Left lung (tissue), 10 donors: Measurements from ENCODE around the gene KLF16. TPM values are rescaled to one million over a fixed set of nuclear protein-coding genes. Genes with fewer than 3 reads are reported as not detected.

Source experiments
- ATAC-seq: fragments of 200-7000 bp; cut with Tn5 transposase; one replicate; pipeline ENCODE4 v1.9.1; 2020; ENCODE audit warnings: moderate library complexity
- DNase-seq, 4 donors: peaks; one replicate each; pipeline ENCODE4 v3.0.0-alpha.2; 2013 to 2020
- H3K27ac ChIP-seq, 2 donors: fragments of 200-600 bp; sonication (generic) in 1 of 2; one replicate each; pipeline versions ENCODE4 v1.5.0 to v1.8.0; 2020 to 2021
- H3K27me3 ChIP-seq, 2 donors: fragments of 200-600 bp; sonication (generic) in 1 of 2; one replicate each; pipeline versions ENCODE4 v1.5.0 to v1.8.0; 2020 to 2021
- H3K36me3 ChIP-seq, 2 donors: fragments of 200-600 bp; sonication (generic) in 1 of 2; one replicate each; pipeline versions ENCODE4 v1.5.0 to v1.8.0; 2020 to 2021
- H3K4me1 ChIP-seq, 2 donors: fragments of 200-600 bp; one replicate each; pipeline ENCODE4 v1.8.0; 2021
- H3K4me3 ChIP-seq, 2 donors: fragments of 200-600 bp; sonication (generic) in 1 of 2; one replicate each; pipeline versions ENCODE4 v1.5.0 to v1.8.0; 2020 to 2021; ENCODE audit warnings: mild to moderate bottlenecking in 1 of 2
- H3K9me3 ChIP-seq, 2 donors: fragments of 200-600 bp; sonication (generic) in 1 of 2; one replicate each; pipeline versions ENCODE4 v1.5.0 to v1.8.0; 2020 to 2021
- intact Hi-C, 2 donors: fragments of 100-400 bp; cut with DNase I; formaldehyde crosslinking; loops; one replicate each; pipeline versions ENCODE4 v1.11.2 to v1.14.2; 2022
- polyA plus RNA-seq, 6 donors: library from polyadenylated mRNA; unstranded; fragments of 120-200 nt; gene quantifications; one replicate each; pipeline ENCODE4 v1.2.1, GENCODE V29; 2013; ENCODE audit not compliant: insufficient read length in 6 of 6
- total RNA-seq, 2 donors: library from RNA; stranded (reverse); fragmentation: NEBNext Ultra II Directional; extraction: Animal tissue kit (Norgen Biotek cat#: 25700); gene quantifications; one replicate each; pipeline ENCODE4 v1.2.1, GENCODE V29; 2021
- TF ChIP-seq, protein P1 (sequence below), 2 donors: fragments of 200-600 bp; sonication (generic) in 1 of 2; IDR thresholded peaks; one replicate each; pipeline versions ENCODE4 v1.5.0 to v1.8.0; 2021; ENCODE audit warnings: antibody characterized with exemption in 2 of 2
- donor health status: DM: no; HTN: yes; CAD: no.
- donor health status: DM: no; HTN: no; CAD: no.

Gene KLF16
- total and polyA plus RNA-seq, 8 donors: 4.3 to 28.8 (median 7.6) TPM

DNA sequence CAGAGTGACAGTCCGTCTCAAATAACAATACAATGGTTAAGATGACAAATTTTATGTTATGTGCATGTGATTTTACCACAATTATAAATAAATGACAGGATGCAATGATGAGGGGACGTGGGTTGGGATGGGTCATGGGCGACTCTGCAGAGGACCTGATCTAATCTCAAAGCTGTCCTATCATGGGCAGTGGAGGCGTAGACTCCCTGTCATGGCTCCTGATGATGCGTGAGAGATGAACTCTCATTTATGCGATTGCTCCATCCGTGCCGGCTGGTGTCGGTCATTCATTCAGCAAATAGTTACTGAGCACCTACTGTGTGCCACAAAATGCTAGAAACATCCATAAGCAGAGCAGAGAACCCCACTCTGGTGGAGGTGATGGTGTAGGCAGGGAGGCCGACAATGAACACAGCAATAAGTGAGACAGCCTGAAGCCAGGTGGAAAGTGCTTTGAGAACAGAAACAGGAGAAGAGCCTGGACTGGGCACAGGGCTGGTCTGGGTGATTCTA, 13.4 kb downstream of the KLF16 start:
- ATAC-seq (no peak), DNase-seq (no peak)
- no peak overlapping the region for H3K4me3 ChIP-seq
- no peaks in the 10 kb centered on the region for H3K9me3 ChIP-seq
- TF ChIP-seq, protein P1, sequence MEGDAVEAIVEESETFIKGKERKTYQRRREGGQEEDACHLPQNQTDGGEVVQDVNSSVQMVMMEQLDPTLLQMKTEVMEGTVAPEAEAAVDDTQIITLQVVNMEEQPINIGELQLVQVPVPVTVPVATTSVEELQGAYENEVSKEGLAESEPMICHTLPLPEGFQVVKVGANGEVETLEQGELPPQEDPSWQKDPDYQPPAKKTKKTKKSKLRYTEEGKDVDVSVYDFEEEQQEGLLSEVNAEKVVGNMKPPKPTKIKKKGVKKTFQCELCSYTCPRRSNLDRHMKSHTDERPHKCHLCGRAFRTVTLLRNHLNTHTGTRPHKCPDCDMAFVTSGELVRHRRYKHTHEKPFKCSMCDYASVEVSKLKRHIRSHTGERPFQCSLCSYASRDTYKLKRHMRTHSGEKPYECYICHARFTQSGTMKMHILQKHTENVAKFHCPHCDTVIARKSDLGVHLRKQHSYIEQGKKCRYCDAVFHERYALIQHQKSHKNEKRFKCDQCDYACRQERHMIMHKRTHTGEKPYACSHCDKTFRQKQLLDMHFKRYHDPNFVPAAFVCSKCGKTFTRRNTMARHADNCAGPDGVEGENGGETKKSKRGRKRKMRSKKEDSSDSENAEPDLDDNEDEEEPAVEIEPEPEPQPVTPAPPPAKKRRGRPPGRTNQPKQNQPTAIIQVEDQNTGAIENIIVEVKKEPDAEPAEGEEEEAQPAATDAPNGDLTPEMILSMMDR (IDR thresholded peaks at IDR 0.05): no peak
- no peaks in the 10 kb centered on the region for H3K27me3 ChIP-seq
- no peak overlapping the region for H3K27ac ChIP-seq
- intact Hi-C loops: no loop called here
- H3K4me1 ChIP-seq: peaks cover 24 to 70% of the 10 kb centered on the region in 2 donors
- H3K36me3 ChIP-seq: peaks cover 0 to 15% of the 10 kb centered on the region in 2 donors

DNA sequence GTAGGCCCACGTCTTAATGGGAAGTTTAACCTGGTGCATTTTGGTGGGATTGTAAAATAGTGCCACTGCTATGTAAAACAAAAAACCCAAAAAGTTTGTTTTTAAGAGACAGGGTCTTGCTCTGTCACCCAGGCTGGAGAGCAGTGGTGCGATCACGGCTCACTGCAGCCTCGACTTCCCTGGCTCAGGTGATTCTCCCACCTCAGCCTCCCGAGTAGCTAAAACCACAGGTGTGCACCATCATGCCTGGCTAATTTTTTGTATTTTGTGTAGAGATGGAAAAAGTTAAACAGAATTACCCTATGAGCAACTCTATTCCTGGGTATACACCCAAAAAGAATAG, 14.3 kb downstream of the KLF16 start:
- Histone ChIP-seq H3K4me1 (peaks cover 20 to 70% of the 10 kb centered on the region in 2 donors), H3K9me3 (no peaks in the 10 kb centered on the region), H3K36me3 (peaks cover 0 to 16% of the 10 kb centered on the region in 2 donors), H3K4me3 (no peak overlapping the region), H3K27me3 (no peaks in the 10 kb centered on the region), H3K27ac (peak overlapping the region in 1 of 2 donors; percentile 99)
- intact Hi-C loops: no loop called here
- ATAC-seq (no peak), DNase-seq (no peak)
- TF ChIP-seq, protein P1 (IDR thresholded peaks at IDR 0.05): no peak

- Histone ChIP-seq H3K36me3 (peaks cover 0 to 19% of the 10 kb centered on the region in 2 donors), H3K27me3 (no peaks in the 10 kb centered on the region), H3K27ac (peak within 1 kb of the TSS; percentile 99), H3K4me3 (peak within 1 kb of the TSS; percentile 97 to 100), H3K9me3 (no peaks in the 10 kb centered on the region), H3K4me1 (peaks cover 19 to 70% of the 10 kb centered on the region in 2 donors)
- intact Hi-C loops: no loop called here
- ATAC-seq (peak; percentile 91), DNase-seq (peak; percentile 92 to 97 (median 96))
- TF ChIP-seq, protein P1 (IDR thresholded peaks at IDR 0.05): peak; percentile 85 to 96
These were observed 14.8 kb downstream of the KLF16 start, which contains the start of gene REXO1 for GRCh38 chr19:1848399-1849131. Gene REXO1 (minus strand): TSS chr19:1848483. CDS start chr19:1848358, 125 bp downstream.

- peaks cover 16 to 70% of the 10 kb centered on the region in 2 donors for H3K4me1 ChIP-seq
- peak overlapping the region; percentile 97 to 100 for H3K4me3 ChIP-seq
- H3K9me3 ChIP-seq: no peaks in the 10 kb centered on the region
- ATAC-seq (no peak), DNase-seq (peak in 1 of 4 donors; percentile 85)
- H3K36me3 ChIP-seq: peaks cover 0 to 23% of the 10 kb centered on the region in 2 donors
- peak overlapping the region; percentile 99 for H3K27ac ChIP-seq
- H3K27me3 ChIP-seq: no peaks in the 10 kb centered on the region
- intact Hi-C loops: no loop called here
- TF ChIP-seq, protein P1 (IDR thresholded peaks at IDR 0.05): no peak
These were observed 15.5 kb downstream of the KLF16 start for GRCh38 chr19:1847684-1848398.

DNA sequence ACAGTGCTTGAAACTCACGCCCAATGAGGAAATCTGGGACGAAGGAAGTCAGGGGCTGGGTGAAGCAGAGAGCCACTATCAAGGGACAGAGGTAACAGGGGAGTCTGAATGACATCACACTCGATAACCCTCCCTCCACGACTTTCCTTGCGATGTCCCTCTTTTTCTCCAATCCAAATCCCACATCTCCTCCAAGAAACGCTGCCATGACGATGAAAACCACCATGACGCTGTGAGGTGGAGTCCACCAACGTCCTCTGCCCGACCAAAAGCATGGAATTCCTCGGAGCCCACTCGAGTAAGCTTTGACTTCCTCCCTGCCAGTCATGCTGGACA, 16.1 kb downstream of the KLF16 start:
- peak overlapping the region; percentile 97 to 100 for H3K4me3 ChIP-seq
- H3K9me3 ChIP-seq: no peaks in the 10 kb centered on the region
- peaks cover 0 to 23% of the 10 kb centered on the region in 2 donors for H3K36me3 ChIP-seq
- no peaks in the 10 kb centered on the region for H3K27me3 ChIP-seq
- intact Hi-C loops: no loop called here
- DNase-seq (no peak), ATAC-seq (no peak)
- peaks cover 16 to 70% of the 10 kb centered on the region in 2 donors for H3K4me1 ChIP-seq
- H3K27ac ChIP-seq: peak overlapping the region; percentile 99
- TF ChIP-seq, protein P1 (IDR thresholded peaks at IDR 0.05): no peak
